RWPE1 (cell line): ENCODE measurements around the gene SAT1.
"Not testable (repeated sequence)": the region's sequence is repeated elsewhere in the genome, so short reads cannot be mapped to it uniquely, and the experiment has no call there.

ENCODE experiments used
- CTCF ChIA-PET: fragments of 350-600 bp; sonication (Branson Sonifier 250); formaldehyde crosslinking; extraction: SDS; loops from one replicate; lab custom pipeline; 2021; lab: Yijun Ruan, JAX
- POLR2A ChIA-PET: fragments of 400-600 bp; formaldehyde crosslinking; extraction: SDS; loops from one replicate; lab custom pipeline; 2020; ENCODE audit warnings: antibody characterized with exemption; ENCODE audit not compliant: low non-redundant PET; lab: Yijun Ruan, JAX
- DNase-seq: peaks from one replicate; pipeline ENCODE4 v3.0.0; 2012; ENCODE audit warnings: low spot score
- H3K27ac ChIP-seq: fragments of 450-650 bp; 2 replicates; pipeline ENCODE4 v1.5.1; 2017
- TF ChIP-seq, protein P1 (sequence below): fragments of 450-650 bp; conservative IDR thresholded peaks from 2 replicates; pipeline ENCODE4 v1.5.1; 2017; ENCODE audit warnings: low read depth, mild to moderate bottlenecking

The SAT1 gene

DNA sequence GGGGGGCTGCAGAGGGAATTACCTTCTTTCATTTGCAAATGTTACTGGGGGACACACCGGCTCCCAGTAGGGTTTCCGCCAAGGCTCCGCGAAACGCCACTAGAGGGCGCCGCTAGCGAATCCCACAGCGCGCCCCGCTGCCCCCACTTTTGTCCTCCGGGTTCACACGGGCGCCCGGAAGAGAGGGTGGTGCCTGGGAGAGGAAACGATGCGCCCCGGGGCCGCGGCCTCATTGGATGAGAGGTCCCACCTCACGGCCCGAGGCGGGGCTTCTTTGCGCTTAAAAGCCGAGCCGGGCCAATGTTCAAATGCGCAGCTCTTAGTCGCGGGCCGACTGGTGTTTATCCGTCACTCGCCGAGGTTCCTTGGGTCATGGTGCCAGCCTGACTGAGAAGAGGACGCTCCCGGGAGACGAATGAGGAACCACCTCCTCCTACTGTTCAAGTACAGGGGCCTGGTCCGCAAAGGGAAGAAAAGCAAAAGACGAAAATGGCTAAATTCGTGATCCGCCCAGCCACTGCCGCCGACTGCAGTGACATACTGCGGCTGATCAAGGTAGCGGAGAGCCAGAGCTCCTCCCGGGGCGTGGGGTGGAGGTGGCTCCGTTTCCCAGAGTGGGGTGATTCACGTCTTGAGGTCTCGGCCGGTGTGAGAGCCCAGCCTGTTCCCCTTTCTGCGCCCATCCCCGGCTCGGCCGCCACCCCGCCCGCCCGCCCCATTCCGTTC is at the start of gene SAT1:
Gene SAT1, plus strand, starts transcription at position 311 of the 726 bp plus-strand sequence. Its CDS starts 179 bp downstream, at position 490.
- peak within 1 kb of the TSS; percentile 91 for H3K27ac ChIP-seq
- DNase-seq, result peak; percentile 82
- ChIA-PET CTCF (interaction anchor here (0.7 to 1.3 kb wide), 9 partner anchors 10 to 120 kb away, joined by 3 to 6 read pairs (median 3); no protein-coding TSS in a partner anchor), POLR2A (interaction anchor here (0.5 to 2.1 kb wide), 9 partner anchors 13 to 124 kb away, joined by 3 to 15 read pairs (median 3); no protein-coding TSS in a partner anchor)
- TF ChIP-seq, protein P1, sequence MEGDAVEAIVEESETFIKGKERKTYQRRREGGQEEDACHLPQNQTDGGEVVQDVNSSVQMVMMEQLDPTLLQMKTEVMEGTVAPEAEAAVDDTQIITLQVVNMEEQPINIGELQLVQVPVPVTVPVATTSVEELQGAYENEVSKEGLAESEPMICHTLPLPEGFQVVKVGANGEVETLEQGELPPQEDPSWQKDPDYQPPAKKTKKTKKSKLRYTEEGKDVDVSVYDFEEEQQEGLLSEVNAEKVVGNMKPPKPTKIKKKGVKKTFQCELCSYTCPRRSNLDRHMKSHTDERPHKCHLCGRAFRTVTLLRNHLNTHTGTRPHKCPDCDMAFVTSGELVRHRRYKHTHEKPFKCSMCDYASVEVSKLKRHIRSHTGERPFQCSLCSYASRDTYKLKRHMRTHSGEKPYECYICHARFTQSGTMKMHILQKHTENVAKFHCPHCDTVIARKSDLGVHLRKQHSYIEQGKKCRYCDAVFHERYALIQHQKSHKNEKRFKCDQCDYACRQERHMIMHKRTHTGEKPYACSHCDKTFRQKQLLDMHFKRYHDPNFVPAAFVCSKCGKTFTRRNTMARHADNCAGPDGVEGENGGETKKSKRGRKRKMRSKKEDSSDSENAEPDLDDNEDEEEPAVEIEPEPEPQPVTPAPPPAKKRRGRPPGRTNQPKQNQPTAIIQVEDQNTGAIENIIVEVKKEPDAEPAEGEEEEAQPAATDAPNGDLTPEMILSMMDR, result peak; percentile 80

- CTCF ChIA-PET, result interaction anchor here (0.5 to 0.6 kb wide), 2 partner anchors 10 to 1685 kb away, joined by 4 to 6 read pairs; no protein-coding TSS in a partner anchor
- H3K27ac ChIP-seq, result no peak overlapping the region
- DNase-seq, result no peak
- POLR2A ChIA-PET, result no interaction called here
- TF ChIP-seq, protein P1, result no peak
Measured at GRCh38 chrX:23736030-23736429, 46.9 kb upstream of the SAT1 start.

DNA sequence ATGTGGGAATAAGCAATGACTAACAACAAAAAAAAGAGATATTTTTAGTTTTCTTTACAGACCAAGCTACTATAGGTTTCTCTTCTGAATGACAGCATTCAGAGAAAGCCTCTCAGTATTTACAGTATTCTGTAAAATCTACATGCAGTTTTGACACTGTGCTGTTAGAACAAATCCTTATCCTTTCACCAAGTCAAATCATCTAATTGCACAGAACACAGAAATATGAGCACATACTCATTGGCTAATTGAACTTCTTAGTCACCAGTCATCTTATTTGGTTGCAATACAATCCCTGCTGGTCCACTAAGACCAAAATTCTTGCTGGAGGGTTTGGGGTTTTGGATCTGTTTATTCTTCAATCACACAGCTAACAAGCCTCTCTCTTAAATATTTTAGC is 45.6 kb upstream of the SAT1 start:
- H3K27ac ChIP-seq, result no peak overlapping the region
- ChIA-PET CTCF (no interaction called here), POLR2A (no interaction called here)
- DNase-seq, result no peak
- TF ChIP-seq, protein P1, result no peak

DNA sequence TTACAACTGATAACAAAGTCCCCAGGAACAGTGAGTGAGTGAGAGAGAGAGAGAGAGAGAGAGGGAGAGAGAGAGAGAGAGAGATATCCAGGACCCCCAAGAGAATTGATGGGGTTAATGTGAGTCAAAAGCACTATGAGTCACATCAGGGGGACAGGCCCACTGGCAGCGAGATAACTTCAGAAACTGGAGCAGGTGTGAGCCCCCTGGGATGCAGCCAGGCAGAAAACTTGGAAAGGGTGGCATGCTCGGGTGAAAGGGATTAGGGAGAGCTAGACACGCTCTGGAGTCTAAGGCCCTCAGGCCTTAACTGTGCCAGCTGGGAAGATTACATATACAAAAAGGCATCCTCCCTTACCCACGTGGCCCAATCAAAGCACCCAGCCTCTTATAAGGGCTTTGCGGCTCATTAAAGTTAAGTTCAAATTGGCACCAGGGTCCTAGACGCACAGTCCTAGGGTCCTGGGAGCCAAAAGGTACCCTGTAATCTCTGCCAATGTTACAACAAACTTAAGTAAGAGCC is 40.7 kb upstream of the SAT1 start:
- TF ChIP-seq, protein P1, result no peak
- CTCF ChIA-PET, result no interaction called here
- DNase-seq, result peak; percentile 73
- H3K27ac ChIP-seq, result peak overlapping the region; percentile 98
- POLR2A ChIA-PET, result interaction anchor here (0.5 to 1.7 kb wide), 2 partner anchors 42 to 315 kb away, joined by 3 to 5 read pairs; no protein-coding TSS in a partner anchor

DNA sequence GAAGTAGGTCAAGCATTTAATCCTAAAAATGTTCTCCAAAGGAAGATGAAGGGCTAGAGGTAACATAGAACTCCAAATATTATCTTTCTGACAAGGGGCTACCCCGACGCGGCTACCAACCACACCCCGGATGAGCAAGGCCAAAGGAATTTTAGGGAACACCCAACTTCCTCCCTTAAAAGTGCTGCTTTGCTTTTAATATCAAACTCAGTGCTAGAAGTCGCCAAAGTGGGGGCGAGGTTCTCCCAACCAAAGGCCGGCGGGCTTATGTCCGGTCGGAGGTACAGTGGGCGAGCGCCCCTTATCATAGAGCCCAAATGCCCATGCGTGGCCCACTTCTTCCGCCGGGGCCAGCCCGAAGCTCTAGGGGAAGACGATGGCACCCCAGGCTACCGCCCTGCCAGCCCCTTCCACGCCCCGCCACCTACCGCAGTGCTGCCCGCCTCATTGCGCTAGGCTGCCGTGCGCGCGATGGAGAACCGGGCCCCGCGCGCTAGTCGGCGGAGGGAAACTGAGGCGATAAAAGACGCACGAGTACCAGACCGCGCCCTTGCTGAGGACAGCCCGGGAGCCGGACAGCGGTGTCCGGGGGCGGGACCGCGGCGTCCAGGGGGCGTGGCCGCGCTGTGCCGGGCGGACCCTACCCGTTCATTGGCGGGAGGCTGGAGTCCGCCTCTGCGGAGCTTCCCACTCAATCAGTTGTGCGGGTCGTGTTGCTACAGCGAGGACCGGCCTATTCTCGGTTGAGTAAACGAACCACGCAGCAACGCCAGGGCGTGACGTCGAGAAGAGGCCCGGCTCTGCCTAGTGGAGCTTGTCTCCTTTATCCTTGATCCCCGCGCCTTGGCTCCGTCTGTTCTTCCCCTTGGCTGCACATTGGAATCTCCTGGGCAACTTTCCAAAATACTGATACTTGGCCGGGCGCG is 40.0 kb upstream of the SAT1 start, which contains the start of gene ACOT9:
Gene ACOT9, minus strand, starts transcription at position 580 of the 926 bp plus-strand sequence. Its CDS starts 132 bp downstream, at position 448.
- TF ChIP-seq, protein P1, result no peak
- ChIA-PET POLR2A (interaction anchor here (1.7 kb wide), 1 partner anchor 42 kb away, joined by 5 read pairs; no protein-coding TSS in a partner anchor), CTCF (interaction anchor here (0.7 kb wide), 1 partner anchor 66 kb away, joined by 5 read pairs; no protein-coding TSS in a partner anchor)
- peak; percentile 85 for DNase-seq
- peak within 1 kb of the TSS; percentile 98 for H3K27ac ChIP-seq

DNA sequence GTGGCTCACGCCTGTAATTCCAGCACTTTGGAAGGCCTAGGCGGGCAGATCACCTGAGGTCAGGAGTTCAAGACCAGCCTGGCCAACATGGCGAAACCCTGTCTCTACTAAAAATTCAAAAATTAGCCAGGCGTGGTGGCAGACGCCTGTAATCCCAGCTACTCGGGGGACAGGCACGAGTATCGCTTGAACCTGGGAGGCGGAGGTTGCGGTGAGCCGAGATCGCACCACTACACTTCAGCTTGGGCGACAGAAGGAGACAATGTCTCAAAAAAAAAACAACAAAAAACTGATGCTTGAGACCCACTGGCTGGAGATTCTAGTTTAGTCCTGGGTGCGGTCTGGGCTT is 39.4 kb upstream of the SAT1 start:
- ChIA-PET CTCF (interaction anchor here (0.7 kb wide), 1 partner anchor 65 kb away, joined by 5 read pairs; no protein-coding TSS in a partner anchor), POLR2A (interaction anchor here (1.7 kb wide), 1 partner anchor 41 kb away, joined by 5 read pairs; no protein-coding TSS in a partner anchor)
- not testable (repeated sequence) for DNase-seq
- H3K27ac ChIP-seq, result peak overlapping the region; percentile 98
